Inferior parietal cortex (tissue), 1 donor: ENCODE results near the gene POLRMT.

ENCODE experiments used
- DNase-seq: peaks from one replicate; pipeline ENCODE4 v3.0.0-alpha.2; 2016; ENCODE audit errors: extremely low spot score

POLRMT gene

DNA sequence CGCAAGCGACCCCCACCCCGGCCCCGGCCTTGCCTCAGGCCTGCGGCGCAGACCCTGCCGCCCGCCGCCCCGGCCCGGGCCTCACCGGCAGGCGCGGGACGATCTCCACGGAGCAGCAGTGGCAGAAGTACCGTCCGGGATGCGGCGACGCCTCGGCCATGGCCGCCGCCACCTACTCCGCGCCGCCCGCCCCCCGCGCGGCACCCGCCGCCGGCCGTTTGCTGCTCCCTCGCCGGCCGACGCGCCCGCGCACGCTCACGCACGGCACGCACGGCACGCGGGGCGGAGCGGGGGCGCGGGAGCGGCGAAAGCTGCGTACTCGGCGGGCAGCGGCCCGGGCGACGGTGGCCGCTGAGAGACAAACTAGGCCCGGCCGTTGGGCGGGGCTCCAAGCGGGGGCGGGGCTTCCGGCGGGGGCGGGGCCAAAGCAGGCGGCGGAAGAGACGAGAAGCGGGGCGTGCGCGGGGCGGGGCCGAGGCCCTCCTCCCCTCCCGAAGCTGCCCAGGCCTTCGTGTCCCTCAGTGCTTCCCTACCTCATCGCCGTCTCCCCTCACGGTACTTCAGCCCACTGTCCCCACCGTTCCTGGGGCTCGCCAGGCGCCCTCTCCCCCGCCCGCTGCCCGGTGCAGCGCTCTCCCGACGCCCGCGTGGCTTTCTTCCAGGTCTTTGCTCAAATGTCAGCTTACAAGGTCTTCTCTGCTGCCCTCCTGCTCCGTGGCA is 29.8 kb upstream of the POLRMT start, which contains the start of gene RNF126:
Gene RNF126, minus strand, starts transcription at position 253 of the 720 bp plus-strand sequence. Its CDS starts 93 bp downstream, at position 160.
- peak; percentile 84 for DNase-seq

GRCh38 chr19:662207-662961 is 29.0 kb upstream of the POLRMT start:
- DNase-seq = no peak

GRCh38 chr19:661427-662196 is 28.3 kb upstream of the POLRMT start:
- DNase-seq = no peak

DNA sequence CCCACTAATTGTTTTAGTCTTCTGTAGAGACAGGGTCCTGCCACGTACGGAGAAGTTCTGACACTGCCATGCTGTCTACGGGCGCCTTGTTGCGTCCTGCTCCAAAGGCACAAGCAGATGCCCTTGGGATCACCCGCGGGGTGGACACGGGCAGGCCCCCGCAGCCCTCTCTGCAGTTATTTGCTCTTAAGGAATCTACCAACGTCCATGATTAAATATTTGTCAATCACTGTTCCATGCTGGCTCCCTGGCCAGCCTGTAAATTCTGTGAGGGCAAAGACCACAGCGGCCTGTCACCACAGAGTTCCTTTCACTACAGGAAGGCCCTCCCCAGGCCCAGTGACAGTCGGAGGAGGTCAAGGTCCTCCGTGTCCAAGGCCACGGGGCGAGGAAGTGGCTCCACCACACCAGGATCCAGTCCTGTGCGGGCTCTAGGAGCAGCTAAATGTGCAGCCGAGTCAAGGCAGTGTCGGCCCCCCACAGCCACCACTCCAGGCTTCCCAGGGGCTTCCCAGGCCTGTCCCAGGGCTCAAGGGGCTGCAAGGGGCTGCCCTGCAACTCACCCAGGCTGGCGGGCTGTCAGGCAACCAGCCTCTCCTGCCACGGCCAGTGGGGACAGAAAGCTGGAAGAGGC is 27.6 kb upstream of the POLRMT start:
- no peak for DNase-seq

DNA sequence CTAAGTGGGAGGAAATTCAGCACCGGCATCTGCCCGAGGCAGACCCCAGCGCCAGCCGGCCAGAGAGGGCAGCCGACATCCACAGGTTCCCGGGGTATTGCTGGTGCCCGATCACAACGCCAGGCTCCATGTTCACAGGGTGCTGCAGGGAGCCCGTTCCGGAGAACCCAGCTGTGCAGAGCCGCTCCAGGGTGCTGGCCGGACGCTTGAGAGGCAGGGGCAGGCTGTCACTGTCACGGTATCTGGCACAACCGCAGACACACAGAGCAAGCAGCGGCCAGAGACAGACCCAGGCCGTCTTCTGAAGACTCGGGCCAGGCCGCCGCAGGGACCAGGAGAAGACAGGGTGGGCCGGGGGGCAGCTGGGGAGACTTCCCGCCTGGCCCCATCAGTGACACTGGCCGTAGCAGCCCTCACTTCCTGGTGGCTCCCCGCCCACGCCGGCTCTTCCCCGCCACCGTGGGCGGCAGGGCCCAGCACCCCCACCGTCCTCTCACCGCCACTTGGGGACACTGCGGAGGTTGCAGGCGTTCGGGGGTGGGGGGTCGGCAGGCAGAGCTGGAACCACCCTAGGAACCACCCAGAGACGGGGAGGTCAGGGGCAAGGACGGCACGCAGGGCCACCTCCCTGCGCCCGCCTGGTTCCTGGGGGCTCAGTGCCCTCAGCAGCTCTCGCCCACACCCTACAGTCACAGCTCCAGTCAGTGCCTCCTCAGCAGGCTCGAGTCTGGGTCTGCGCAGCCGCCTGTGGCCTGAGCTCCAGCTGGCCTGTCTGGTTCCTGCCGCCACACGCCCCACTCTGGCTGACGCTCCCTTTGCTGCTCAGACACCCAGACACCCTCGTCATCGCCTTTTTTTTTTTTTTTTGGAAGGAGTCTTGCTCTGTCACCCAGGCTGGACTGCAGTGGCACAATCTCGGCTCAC is 25.8 kb upstream of the POLRMT start:
- DNase-seq = no peak

- DNase-seq = no peak
Observed at GRCh38 chr19:658059-658839, 24.9 kb upstream of the POLRMT start.

- no peak for DNase-seq
Observed at GRCh38 chr19:657611-658010, 24.3 kb upstream of the POLRMT start.

DNA sequence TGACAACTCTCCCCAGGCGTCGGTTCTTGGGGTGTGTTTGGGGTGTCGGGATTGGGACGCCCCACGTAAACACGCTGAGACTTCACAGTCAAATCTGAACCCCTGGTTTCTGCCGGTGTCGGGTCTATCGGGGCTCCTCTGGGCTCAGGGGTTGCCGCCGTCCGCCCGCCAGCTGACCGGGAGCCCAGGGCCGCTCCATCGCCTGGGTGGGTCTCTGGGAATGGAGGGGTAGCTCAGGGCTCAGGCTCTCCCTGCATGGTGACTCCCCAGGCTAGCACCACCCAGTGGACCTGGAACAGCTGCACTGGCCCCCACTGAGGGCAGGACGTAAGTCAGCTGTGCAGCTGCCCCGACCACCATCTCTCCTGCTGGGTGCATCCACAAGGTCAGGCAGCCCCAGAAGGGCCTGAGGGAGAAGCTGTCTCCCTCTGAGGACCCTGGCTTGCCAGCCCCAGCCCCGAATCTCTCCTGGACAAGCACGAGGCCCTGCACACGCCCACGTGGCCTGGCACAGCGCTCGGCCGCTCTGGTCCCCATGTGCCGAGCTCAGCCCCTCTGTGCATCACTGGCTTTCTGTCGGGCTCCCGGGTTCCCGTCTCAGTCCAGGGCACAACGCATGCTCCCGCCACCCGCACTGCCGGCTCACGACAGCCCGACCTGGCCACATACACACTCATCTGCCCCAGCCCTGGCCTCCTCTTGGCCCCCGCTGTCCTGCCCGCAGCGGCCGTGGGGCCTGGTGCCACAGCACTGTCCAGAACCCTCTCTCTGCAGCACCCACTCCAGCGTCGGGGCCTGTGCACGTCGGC is 23.6 kb upstream of the POLRMT start:
- no peak for DNase-seq

DNA sequence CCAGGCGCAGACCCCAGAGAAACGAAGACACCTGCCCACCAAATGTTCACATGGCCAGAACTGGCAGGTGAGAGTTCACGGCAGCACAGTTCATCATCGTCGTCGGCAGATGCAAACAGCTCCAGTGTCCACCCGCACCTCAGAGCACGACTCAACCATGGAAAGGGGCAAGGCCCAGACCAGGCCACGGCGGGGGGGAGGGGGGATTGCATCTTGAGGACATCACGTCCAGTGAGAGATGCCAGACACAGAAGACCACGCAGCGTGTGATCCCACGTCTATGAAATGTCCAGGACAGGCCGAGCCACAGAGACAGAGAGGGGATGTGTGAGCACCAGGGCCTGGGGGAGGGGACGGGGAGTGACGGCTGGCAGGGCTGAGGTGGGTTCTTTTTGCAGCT is 22.4 kb upstream of the POLRMT start:
- no peak for DNase-seq

DNA sequence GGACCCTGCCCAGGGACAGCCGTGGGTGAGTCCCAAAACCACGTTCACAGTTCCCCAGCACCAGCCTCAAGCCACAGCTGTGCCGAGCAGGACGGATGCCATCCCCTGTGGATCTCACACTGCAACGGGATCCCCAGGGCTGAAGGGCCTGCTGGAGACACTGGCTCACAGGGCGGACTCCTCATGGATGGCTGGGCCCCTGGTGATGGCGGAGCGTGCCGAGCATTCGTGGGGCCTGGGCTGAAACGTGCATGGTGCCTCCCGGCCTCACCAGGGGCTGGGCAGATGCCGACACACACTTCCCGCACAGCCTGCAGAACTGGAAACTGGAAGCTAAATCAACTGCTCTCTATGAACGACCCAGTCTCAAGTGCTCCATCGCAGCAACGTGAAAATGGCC is 20.1 kb upstream of the POLRMT start:
- no peak for DNase-seq

- DNase-seq = no peak
Observed at GRCh38 chr19:652467-653389, 19.4 kb upstream of the POLRMT start.

DNA sequence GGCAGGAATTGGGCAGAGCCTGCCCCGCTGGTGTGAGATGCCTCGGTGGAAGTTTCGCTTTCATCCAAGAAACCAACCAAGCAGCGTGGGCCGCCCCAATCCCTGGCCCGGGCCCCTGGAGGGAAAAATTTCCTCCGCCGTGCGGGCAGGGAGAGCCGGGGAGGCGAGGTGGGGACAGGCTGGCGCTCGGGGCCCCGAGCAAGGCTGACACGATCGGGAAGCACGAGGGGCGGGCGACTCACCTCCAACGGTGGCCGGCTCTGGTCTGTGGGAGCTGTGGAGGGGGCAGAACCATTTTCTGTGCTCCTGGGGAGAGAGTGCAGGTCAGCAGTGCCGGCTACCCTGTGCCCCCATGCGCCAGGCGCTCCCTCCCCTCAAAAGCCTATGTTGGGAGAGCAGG is 18.7 kb upstream of the POLRMT start:
- no peak for DNase-seq

- no peak for DNase-seq
Observed at GRCh38 chr19:651114-651818, 17.9 kb upstream of the POLRMT start.

DNA sequence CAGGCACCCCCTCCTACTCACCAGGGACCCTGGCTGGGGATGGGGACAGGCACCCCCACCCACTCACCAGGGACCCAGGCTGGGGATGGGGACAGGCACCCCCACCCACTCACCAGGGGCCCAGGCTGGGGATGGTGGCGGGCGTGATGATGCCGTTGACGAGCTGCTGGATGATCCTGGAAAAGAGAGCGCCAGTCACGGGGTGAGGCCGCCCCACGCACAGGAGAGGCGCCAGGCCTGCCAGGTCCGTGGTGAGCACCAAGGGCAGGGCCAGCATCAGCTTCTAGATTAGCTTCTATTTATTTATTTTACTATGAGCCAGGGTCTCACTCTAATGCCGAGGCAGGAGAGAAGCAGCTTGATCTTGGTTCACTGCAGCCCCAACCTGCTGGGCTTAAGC is 16.8 kb upstream of the POLRMT start:
- DNase-seq = no peak

DNA sequence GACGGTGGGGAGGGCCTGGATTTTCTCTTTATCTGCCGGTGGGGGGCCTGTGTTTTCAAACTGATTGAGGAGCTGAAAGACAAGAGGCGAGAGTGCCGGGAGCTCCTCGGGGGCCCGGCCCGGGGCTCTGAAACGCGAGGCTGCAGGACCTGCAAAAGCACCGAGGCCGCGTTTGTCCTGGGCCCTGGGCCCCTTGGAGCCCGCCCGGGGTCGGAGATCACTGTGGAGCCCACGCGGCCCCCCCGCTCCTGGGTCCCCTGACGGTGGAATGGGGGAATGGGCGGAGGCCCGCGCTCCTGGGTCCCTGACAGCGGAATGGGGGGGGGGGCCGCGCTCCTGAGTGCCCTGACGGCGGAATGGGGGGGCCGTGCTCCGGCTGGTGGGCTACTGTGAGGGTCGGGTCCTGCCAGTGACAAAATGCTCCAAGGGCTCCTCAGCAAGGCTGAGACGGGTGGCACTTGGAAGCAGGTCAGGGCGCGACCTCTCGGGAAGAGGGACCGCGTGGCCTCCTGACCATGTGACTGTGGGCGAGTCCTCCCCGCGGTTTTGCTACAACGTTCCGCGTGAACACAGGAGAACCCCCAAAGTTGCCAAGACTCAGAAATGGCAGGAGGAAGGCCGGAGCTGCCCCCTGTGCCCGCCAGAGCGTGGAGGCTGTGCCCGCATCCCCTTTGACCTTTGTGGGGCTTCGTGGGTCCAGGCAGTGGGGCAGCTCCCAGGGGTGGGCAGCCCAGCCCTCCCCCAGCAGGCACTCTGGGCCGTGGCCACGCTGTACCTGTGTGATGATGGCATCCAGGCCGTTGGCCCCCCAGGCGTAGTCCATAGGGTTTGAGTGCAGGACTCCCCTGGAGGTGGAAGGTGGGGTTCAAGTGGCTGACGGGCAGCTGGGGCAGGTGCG is 15.8 kb upstream of the POLRMT start:
- no peak for DNase-seq

DNA sequence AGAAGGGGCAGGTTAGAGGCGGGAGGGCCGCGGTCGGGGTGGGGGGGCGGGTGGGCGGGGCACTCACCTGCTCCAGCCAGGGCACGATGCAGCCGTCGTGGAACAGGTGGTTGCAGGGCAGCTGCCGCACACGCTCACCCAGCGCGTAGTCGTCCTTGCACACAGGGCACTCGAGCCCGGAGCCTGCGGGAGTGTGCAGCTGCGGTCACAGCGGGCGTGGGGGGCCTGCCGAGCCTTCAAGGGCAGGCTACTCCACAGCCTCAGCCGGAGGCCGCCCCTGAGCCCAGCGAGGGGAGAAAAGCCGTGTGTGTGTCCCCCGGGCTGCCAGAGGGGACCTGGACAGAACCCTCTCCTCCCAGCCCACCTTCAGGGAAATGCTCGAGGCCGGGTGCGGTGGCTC is 15.0 kb upstream of the POLRMT start:
- DNase-seq = no peak
